ENCODE results near the gene C2orf15. TPM values are rescaled to one million over a fixed set of nuclear protein-coding genes. Genes with fewer than 3 reads are reported as not detected.
"Not testable (repeated sequence)": the region's sequence is repeated elsewhere in the genome, so short reads cannot be mapped to it uniquely, and the experiment has no call there.

Gene C2orf15
- total RNA-seq, 1 experiment from 2014 or later, result not detected

GRCh38 chr2:99154643-99155536 is 13.4 kb downstream of the C2orf15 start, which contains the start of the genes LIPT1 and TSGA10:
LIPT1 (plus strand) TSS chr2:99154967; CDS start chr2:99161958, 6,991 bp downstream.
TSGA10 (minus strand) TSS chr2:99154942; CDS start chr2:99109439, 45,503 bp downstream.
- in situ Hi-C loops (cut with HindIII; ENCODE audit: low pct_unique_long_range_greater_than_20kb, low sequenced_read_pairs), result no loop called here
- peak; percentile 93 for DNase-seq (ENCODE audit: low read depth, low spot score)

- in situ Hi-C loops (cut with HindIII; ENCODE audit: low pct_unique_long_range_greater_than_20kb, low sequenced_read_pairs), result no loop called here
- no peak for DNase-seq (ENCODE audit: low read depth, low spot score)
These were observed 15.4 kb downstream of the C2orf15 start for GRCh38 chr2:99156891-99157290.

- DNase-seq (ENCODE audit: low read depth, low spot score), result no peak
- in situ Hi-C loops (cut with HindIII; ENCODE audit: low pct_unique_long_range_greater_than_20kb, low sequenced_read_pairs), result no loop called here
These were observed 17.1 kb downstream of the C2orf15 start for GRCh38 chr2:99158599-99158998.

GRCh38 chr2:99159594-99159993 is 18.1 kb downstream of the C2orf15 start:
- in situ Hi-C loops (cut with HindIII; ENCODE audit: low pct_unique_long_range_greater_than_20kb, low sequenced_read_pairs), result no loop called here
- no peak for DNase-seq (ENCODE audit: low read depth, low spot score)

- no peak for DNase-seq (ENCODE audit: low read depth, low spot score)
- in situ Hi-C loops (cut with HindIII; ENCODE audit: low pct_unique_long_range_greater_than_20kb, low sequenced_read_pairs), result no loop called here
These were observed 24.7 kb downstream of the C2orf15 start for GRCh38 chr2:99166218-99166617.

GRCh38 chr2:99169534-99169933 is 28.0 kb downstream of the C2orf15 start:
- in situ Hi-C loops (cut with HindIII; ENCODE audit: low pct_unique_long_range_greater_than_20kb, low sequenced_read_pairs), result no loop called here

GRCh38 chr2:99171377-99172140 is 30.1 kb downstream of the C2orf15 start:
- no peak for DNase-seq (ENCODE audit: low read depth, low spot score)
- in situ Hi-C loops (cut with HindIII; ENCODE audit: low pct_unique_long_range_greater_than_20kb, low sequenced_read_pairs), result no loop called here

More at GRCh38 chr2:99169534-99169933, 28.0 kb downstream of the C2orf15 start:
- DNase-seq (ENCODE audit: low read depth, low spot score), result no peak

GRCh38 chr2:99180755-99181623 is 39.5 kb downstream of the C2orf15 start, which contains the start of the genes MITD1 and MRPL30:
MITD1 (minus strand) TSS chr2:99181058; CDS start chr2:99180981, 77 bp downstream.
MRPL30 (plus strand) TSS chr2:99181184; CDS start chr2:99186204, 5,020 bp downstream.
- in situ Hi-C loops (cut with HindIII; ENCODE audit: low pct_unique_long_range_greater_than_20kb, low sequenced_read_pairs), result no loop called here
- DNase-seq (ENCODE audit: low read depth, low spot score), result peak; percentile 96

GRCh38 chr2:99181624-99182000 is 40.1 kb downstream of the C2orf15 start:
- DNase-seq (ENCODE audit: low read depth, low spot score), result peak; percentile 29
- in situ Hi-C loops (cut with HindIII; ENCODE audit: low pct_unique_long_range_greater_than_20kb, low sequenced_read_pairs), result no loop called here

GRCh38 chr2:99183025-99183424 is 41.5 kb downstream of the C2orf15 start:
- in situ Hi-C loops (cut with HindIII; ENCODE audit: low pct_unique_long_range_greater_than_20kb, low sequenced_read_pairs), result no loop called here
- DNase-seq (ENCODE audit: low read depth, low spot score), result no peak

- in situ Hi-C loops (cut with HindIII; ENCODE audit: low pct_unique_long_range_greater_than_20kb, low sequenced_read_pairs), result no loop called here
- no peak for DNase-seq (ENCODE audit: low read depth, low spot score)
These were observed 43.3 kb downstream of the C2orf15 start for GRCh38 chr2:99184811-99185210.

GRCh38 chr2:99187011-99187410 is 45.5 kb downstream of the C2orf15 start:
- in situ Hi-C loops (cut with HindIII; ENCODE audit: low pct_unique_long_range_greater_than_20kb, low sequenced_read_pairs), result no loop called here
- DNase-seq (ENCODE audit: low read depth, low spot score), result no peak

GRCh38 chr2:99188357-99188756 is 46.9 kb downstream of the C2orf15 start:
- no peak for DNase-seq (ENCODE audit: low read depth, low spot score)
- in situ Hi-C loops (cut with HindIII; ENCODE audit: low pct_unique_long_range_greater_than_20kb, low sequenced_read_pairs), result no loop called here

GRCh38 chr2:99190548-99190947 is 49.0 kb downstream of the C2orf15 start:
- DNase-seq (ENCODE audit: low read depth, low spot score), result no peak
- in situ Hi-C loops (cut with HindIII; ENCODE audit: low pct_unique_long_range_greater_than_20kb, low sequenced_read_pairs), result no loop called here

- in situ Hi-C loops (cut with HindIII; ENCODE audit: low pct_unique_long_range_greater_than_20kb, low sequenced_read_pairs); DNase-seq (ENCODE audit: low read depth, low spot score): not testable (repeated sequence)
These were observed 50.9 kb downstream of the C2orf15 start for GRCh38 chr2:99192364-99192763.

- no peak for DNase-seq (ENCODE audit: low read depth, low spot score)
- in situ Hi-C loops (cut with HindIII; ENCODE audit: low pct_unique_long_range_greater_than_20kb, low sequenced_read_pairs), result no loop called here
These were observed 56.8 kb downstream of the C2orf15 start for GRCh38 chr2:99198103-99198841.

Measured in SK-MEL-5 (cell line).